Activated B cell treated with CpG ODN at 0.5 μM for 24 hours (primary cell): Measurements from ENCODE around the gene HK1. TPM values are rescaled to one million over a fixed set of nuclear protein-coding genes. Genes with fewer than 3 reads are reported as not detected.
"Not testable (repeated sequence)": the region's sequence is repeated elsewhere in the genome, so short reads cannot be mapped to it uniquely, and the experiment has no call there.

Experiments
- ATAC-seq: fragments of 200-7000 bp; cut with Tn5 transposase; one replicate; pipeline ENCODE4 v1.10.0; 2021; ENCODE audit warnings: low read depth, mild to moderate bottlenecking, moderate library complexity
- CTCF ChIA-PET: fragments of 350-600 bp; sonication (Branson Sonifier 250); formaldehyde crosslinking; loops from one replicate; lab custom pipeline; 2021; ENCODE audit warnings: antibody characterized with exemption; lab: Charles Lee
- POLR2A ChIA-PET: fragments of 350-600 bp; sonication (Branson Sonifier 250); formaldehyde crosslinking; loops from one replicate; lab custom pipeline; 2021; ENCODE audit warnings: antibody characterized with exemption; lab: Charles Lee
- DNase-seq: peaks from one replicate; pipeline ENCODE4 v3.0.0; 2022
- H3K27ac Mint-ChIP-seq: one replicate; pipeline ENCODE4 v1.8.0; 2020; ENCODE audit warnings: mixed read lengths
- H3K27me3 Mint-ChIP-seq: one replicate; pipeline ENCODE4 v1.8.0; 2021; ENCODE audit warnings: mixed read lengths
- H3K36me3 Mint-ChIP-seq: one replicate; pipeline ENCODE4 v1.8.0; 2021; ENCODE audit warnings: low read depth, mixed read lengths
- H3K4me1 Mint-ChIP-seq: one replicate; pipeline ENCODE4 v1.8.0; 2021; ENCODE audit warnings: mixed read lengths
- H3K4me3 Mint-ChIP-seq: one replicate; pipeline ENCODE4 v1.8.0; 2020; ENCODE audit warnings: mild to moderate bottlenecking, mixed read lengths
- H3K9me3 Mint-ChIP-seq: one replicate; pipeline ENCODE4 v1.8.0; 2020; ENCODE audit warnings: mixed read lengths
- CTCF ChIP-seq: fragments of 200-600 bp; IDR thresholded peaks from one replicate; pipeline ENCODE4 v1.8.0; 2022; ENCODE audit warnings: antibody characterized with exemption, mild to moderate bottlenecking
- intact Hi-C: fragments of 100-400 bp; cut with micrococcal nuclease; formaldehyde crosslinking; loops from one replicate; pipeline ENCODE4 v1.15.1; 2024
- total RNA-seq: library from RNA; stranded (reverse); gene quantifications from 2 replicates; pipeline ENCODE4 v1.2.3, GENCODE V29; 2022

Gene HK1
- total RNA-seq, 1 donor from 2014 or later: 47.2 TPM

GRCh38 chr10:69320521-69320920 is 42.2 kb downstream of the HK1 start:
- peaks cover 46% of the 10 kb centered on the region for H3K4me1 Mint-ChIP-seq
- CTCF ChIA-PET: no interaction called here
- ATAC-seq (no peak), DNase-seq (no peak)
- H3K27me3 Mint-ChIP-seq: no peaks in the 10 kb centered on the region
- H3K36me3 Mint-ChIP-seq: peaks cover 2% of the 10 kb centered on the region
- POLR2A ChIA-PET: interaction anchor here (0.6 to 1.4 kb wide), 2 partner anchors 17 to 639 kb away, joined by 3 to 6 read pairs; no protein-coding TSS in a partner anchor
- intact Hi-C loops: no loop called here
- peak overlapping the region; percentile 41 for H3K27ac Mint-ChIP-seq
- H3K9me3 Mint-ChIP-seq: no peaks in the 10 kb centered on the region
- peak overlapping the region; percentile 92 for H3K4me3 Mint-ChIP-seq
- no peak for TF ChIP-seq CTCF

DNA sequence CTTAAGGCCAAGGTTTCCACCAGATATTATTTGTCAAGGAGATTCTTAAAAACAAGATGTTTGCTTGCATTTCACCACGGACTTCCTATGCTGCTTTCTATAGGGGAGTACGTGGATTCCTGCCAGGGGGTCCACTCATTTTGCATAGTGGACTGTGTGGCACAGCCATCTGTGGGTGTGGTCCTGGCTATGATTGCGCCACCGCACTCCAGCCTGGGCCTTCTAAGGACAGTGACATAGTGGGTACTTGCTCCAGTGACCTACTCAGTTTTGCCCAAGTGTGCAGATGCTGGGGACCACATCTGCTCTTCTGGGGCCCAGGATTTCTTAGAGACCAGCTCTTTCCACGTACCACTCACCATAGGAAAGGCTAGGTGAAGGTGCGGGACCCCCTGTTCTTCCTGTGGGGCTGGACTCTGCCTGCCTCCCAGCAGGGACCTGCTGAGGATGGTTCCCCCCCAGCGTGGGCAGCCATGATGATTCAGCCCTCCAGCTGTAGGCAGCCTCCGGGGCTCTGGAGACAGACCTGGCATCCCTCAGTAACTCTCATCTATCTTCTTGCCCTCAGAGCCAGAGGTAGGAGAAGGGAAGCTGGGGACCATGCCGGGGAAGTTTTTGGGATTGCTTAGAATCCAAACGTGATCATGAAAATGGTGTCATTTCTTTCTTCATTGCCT is 42.9 kb downstream of the HK1 start:
- peaks cover 2% of the 10 kb centered on the region for H3K36me3 Mint-ChIP-seq
- intact Hi-C loops: no loop called here
- H3K4me1 Mint-ChIP-seq: peaks cover 47% of the 10 kb centered on the region
- ChIA-PET CTCF (no interaction called here), POLR2A (interaction anchor here (1.3 kb wide), 1 partner anchor 24 kb away, joined by 3 read pairs; no protein-coding TSS in a partner anchor)
- TF ChIP-seq CTCF: no peak
- peak overlapping the region; percentile 41 for H3K27ac Mint-ChIP-seq
- no peak for ATAC-seq
- H3K27me3 Mint-ChIP-seq: no peaks in the 10 kb centered on the region
- DNase-seq: no peak
- H3K9me3 Mint-ChIP-seq: no peaks in the 10 kb centered on the region
- peak overlapping the region; percentile 45 for H3K4me3 Mint-ChIP-seq

- peaks cover 49% of the 10 kb centered on the region for H3K4me1 Mint-ChIP-seq
- ATAC-seq (no peak), DNase-seq (no peak)
- ChIA-PET POLR2A (interaction anchor here (1.3 kb wide), 1 partner anchor 23 kb away, joined by 3 read pairs; no protein-coding TSS in a partner anchor), CTCF (no interaction called here)
- intact Hi-C loops: no loop called here
- no peak for TF ChIP-seq CTCF
- H3K4me3 Mint-ChIP-seq: no peak overlapping the region
- no peaks in the 10 kb centered on the region for H3K27me3 Mint-ChIP-seq
- H3K9me3 Mint-ChIP-seq: no peaks in the 10 kb centered on the region
- no peak overlapping the region for H3K27ac Mint-ChIP-seq
- H3K36me3 Mint-ChIP-seq: peaks cover 2% of the 10 kb centered on the region
These were observed 43.6 kb downstream of the HK1 start for GRCh38 chr10:69321865-69322264.

- H3K9me3 Mint-ChIP-seq, intact Hi-C loops, H3K36me3 Mint-ChIP-seq, ATAC-seq, CTCF ChIA-PET, H3K27me3 Mint-ChIP-seq, H3K27ac Mint-ChIP-seq, H3K4me3 Mint-ChIP-seq, DNase-seq: not testable (repeated sequence)
- POLR2A ChIA-PET: interaction anchor here (1.3 kb wide), 1 partner anchor 23 kb away, joined by 3 read pairs; no protein-coding TSS in a partner anchor
- peaks cover 49% of the 10 kb centered on the region for H3K4me1 Mint-ChIP-seq
These were observed 44.0 kb downstream of the HK1 start for GRCh38 chr10:69322346-69322745.

- Mint-ChIP-seq H3K4me1 (peaks cover 54% of the 10 kb centered on the region), H3K27ac (peak overlapping the region; percentile 56), H3K9me3 (no peaks in the 10 kb centered on the region), H3K27me3 (no peaks in the 10 kb centered on the region), H3K4me3 (no peak overlapping the region), H3K36me3 (peaks cover 2% of the 10 kb centered on the region)
- ChIA-PET CTCF (no interaction called here), POLR2A (interaction anchor here (0.6 kb wide), 1 partner anchor 25 kb away, joined by 5 read pairs; no protein-coding TSS in a partner anchor)
- no peak for TF ChIP-seq CTCF
- DNase-seq: no peak
- no peak for ATAC-seq
- intact Hi-C loops: no loop called here
These were observed 45.3 kb downstream of the HK1 start for GRCh38 chr10:69323622-69324021.
